ENCODE data around the gene CD274.
A peak's percentile ranks its signal among the peaks of the same experiment; 100 is the strongest.
"Not testable (repeated sequence)": the region's sequence is repeated elsewhere in the genome, so short reads cannot be mapped to it uniquely, and the experiment has no call there.

The CD274 gene

GRCh38 chr9:5441043-5441442 is 9.3 kb upstream of the CD274 start:
- no peaks in the 10 kb centered on the region for H3K79me1 ChIP-seq (ENCODE audit: low read length)
- H3K23ac ChIP-seq (ENCODE audit: low read length) = no peak overlapping the region
- no peak overlapping the region for H2BK120ac ChIP-seq (ENCODE audit: low read depth, low read length)
- H3K4me3 ChIP-seq (ENCODE audit: low read length) = no peak overlapping the region
- H3K79me2 ChIP-seq (ENCODE audit: control insufficient read depth, insufficient read depth, low read length) = no peaks in the 10 kb centered on the region
- WGBS (ENCODE audit: extremely low coverage, insufficient coverage, low lambda C conversion rate) = no CpG with 5 or more reads among the region's 2 CpGs
- no peak overlapping the region for H3K18ac ChIP-seq (ENCODE audit: low read length)
- peaks cover 5% of the 10 kb centered on the region for H3K4me1 ChIP-seq (ENCODE audit: control insufficient read depth, low read depth, low read length)
- no peak overlapping the region for H3K9ac ChIP-seq (ENCODE audit: low read length)
- H3K36me3 ChIP-seq (ENCODE audit: control insufficient read depth, insufficient read depth, low read length) = no peaks in the 10 kb centered on the region
- no peaks in the 10 kb centered on the region for H3K27me3 ChIP-seq (ENCODE audit: insufficient read depth, low read length, poor library complexity)
- no peak overlapping the region for H3K56ac ChIP-seq (ENCODE audit: low read length)
- H3K4me2 ChIP-seq (ENCODE audit: low read length) = no peak overlapping the region
- no peak overlapping the region for H2BK15ac ChIP-seq (replicated peaks; ENCODE audit: low read depth)
- no peak overlapping the region for H3K27ac ChIP-seq (ENCODE audit: low read depth, low read length)
- H2AK5ac ChIP-seq (ENCODE audit: low read length) = no peak overlapping the region
- H2BK5ac ChIP-seq (ENCODE audit: low read length) = no peak overlapping the region
- H4K5ac ChIP-seq (ENCODE audit: low read length) = no peak overlapping the region
- H4K8ac ChIP-seq (ENCODE audit: low read depth, low read length) = no peak overlapping the region
- H3K4ac ChIP-seq (ENCODE audit: low read depth, low read length) = no peak overlapping the region
- peak; percentile 52 for DNase-seq

- Histone ChIP-seq H2BK15ac (replicated peaks; ENCODE audit: low read depth) (no peak overlapping the region), H3K23ac (ENCODE audit: low read length) (no peak overlapping the region), H3K36me3 (ENCODE audit: control insufficient read depth, insufficient read depth, low read length) (no peaks in the 10 kb centered on the region), H3K4me2 (ENCODE audit: low read length) (no peak overlapping the region), H4K5ac (ENCODE audit: low read length) (no peak overlapping the region), H2BK5ac (ENCODE audit: low read length) (no peak overlapping the region), H3K4ac (ENCODE audit: low read depth, low read length) (no peak overlapping the region), H3K79me2 (ENCODE audit: control insufficient read depth, insufficient read depth, low read length) (no peaks in the 10 kb centered on the region), H3K79me1 (ENCODE audit: low read length) (no peaks in the 10 kb centered on the region), H2BK120ac (ENCODE audit: low read depth, low read length) (no peak overlapping the region), H3K4me1 (ENCODE audit: control insufficient read depth, low read depth, low read length) (peaks cover 3% of the 10 kb centered on the region), H3K56ac (ENCODE audit: low read length) (no peak overlapping the region), H3K27me3 (ENCODE audit: insufficient read depth, low read length, poor library complexity) (no peaks in the 10 kb centered on the region), H3K18ac (ENCODE audit: low read length) (no peak overlapping the region), H4K8ac (ENCODE audit: low read depth, low read length) (no peak overlapping the region), H3K9ac (ENCODE audit: low read length) (no peak overlapping the region), H2AK5ac (ENCODE audit: low read length) (no peak overlapping the region), H3K27ac (ENCODE audit: low read depth, low read length) (no peak overlapping the region), H3K4me3 (ENCODE audit: low read length) (no peak overlapping the region)
- DNase-seq = peak; percentile 73
- WGBS (ENCODE audit: extremely low coverage, insufficient coverage, low lambda C conversion rate) = no CpG with 5 or more reads among the region's 2 CpGs
Measured at GRCh38 chr9:5442400-5443011, 7.8 kb upstream of the CD274 start.

GRCh38 chr9:5443850-5444249 is 6.5 kb upstream of the CD274 start:
- no peak overlapping the region for H3K9ac ChIP-seq (ENCODE audit: low read length)
- no CpG with 5 or more reads among the region's 2 CpGs for WGBS (ENCODE audit: extremely low coverage, insufficient coverage, low lambda C conversion rate)
- no peak overlapping the region for H3K27ac ChIP-seq (ENCODE audit: low read depth, low read length)
- no peak overlapping the region for H2BK15ac ChIP-seq (replicated peaks; ENCODE audit: low read depth)
- H3K79me1 ChIP-seq (ENCODE audit: low read length) = no peaks in the 10 kb centered on the region
- no peak overlapping the region for H2BK5ac ChIP-seq (ENCODE audit: low read length)
- H2AK5ac ChIP-seq (ENCODE audit: low read length) = no peak overlapping the region
- no peaks in the 10 kb centered on the region for H3K36me3 ChIP-seq (ENCODE audit: control insufficient read depth, insufficient read depth, low read length)
- no peak overlapping the region for H3K18ac ChIP-seq (ENCODE audit: low read length)
- no peak overlapping the region for H4K5ac ChIP-seq (ENCODE audit: low read length)
- no peak overlapping the region for H2BK120ac ChIP-seq (ENCODE audit: low read depth, low read length)
- H3K56ac ChIP-seq (ENCODE audit: low read length) = no peak overlapping the region
- H3K23ac ChIP-seq (ENCODE audit: low read length) = no peak overlapping the region
- H3K4me3 ChIP-seq (ENCODE audit: low read length) = no peak overlapping the region
- H3K4ac ChIP-seq (ENCODE audit: low read depth, low read length) = no peak overlapping the region
- no peak for DNase-seq
- no peaks in the 10 kb centered on the region for H3K27me3 ChIP-seq (ENCODE audit: insufficient read depth, low read length, poor library complexity)
- no peaks in the 10 kb centered on the region for H3K79me2 ChIP-seq (ENCODE audit: control insufficient read depth, insufficient read depth, low read length)
- H3K4me1 ChIP-seq (ENCODE audit: control insufficient read depth, low read depth, low read length) = no peaks in the 10 kb centered on the region
- no peak overlapping the region for H4K8ac ChIP-seq (ENCODE audit: low read depth, low read length)
- no peak overlapping the region for H3K4me2 ChIP-seq (ENCODE audit: low read length)

- H3K4me2 ChIP-seq (ENCODE audit: low read length); H3K23ac ChIP-seq (ENCODE audit: low read length); H3K4me1 ChIP-seq (ENCODE audit: control insufficient read depth, low read depth, low read length); H4K5ac ChIP-seq (ENCODE audit: low read length); DNase-seq; H3K27ac ChIP-seq (ENCODE audit: low read depth, low read length); H3K79me1 ChIP-seq (ENCODE audit: low read length); H3K79me2 ChIP-seq (ENCODE audit: control insufficient read depth, insufficient read depth, low read length); H2BK5ac ChIP-seq (ENCODE audit: low read length); H3K27me3 ChIP-seq (ENCODE audit: insufficient read depth, low read length, poor library complexity); H2BK120ac ChIP-seq (ENCODE audit: low read depth, low read length); H3K4me3 ChIP-seq (ENCODE audit: low read length); H3K56ac ChIP-seq (ENCODE audit: low read length); H3K36me3 ChIP-seq (ENCODE audit: control insufficient read depth, insufficient read depth, low read length); H4K8ac ChIP-seq (ENCODE audit: low read depth, low read length); H2AK5ac ChIP-seq (ENCODE audit: low read length); H3K4ac ChIP-seq (ENCODE audit: low read depth, low read length); H2BK15ac ChIP-seq (replicated peaks; ENCODE audit: low read depth); H3K18ac ChIP-seq (ENCODE audit: low read length); H3K9ac ChIP-seq (ENCODE audit: low read length): not testable (repeated sequence)
- no CpG with 5 or more reads among the region's 4 CpGs for WGBS (ENCODE audit: extremely low coverage, insufficient coverage, low lambda C conversion rate)
Measured at GRCh38 chr9:5445096-5445495, 5.2 kb upstream of the CD274 start.

GRCh38 chr9:5445886-5446285 is 4.5 kb upstream of the CD274 start:
- H3K79me2 ChIP-seq (ENCODE audit: control insufficient read depth, insufficient read depth, low read length) = no peaks in the 10 kb centered on the region
- no peak overlapping the region for H2BK5ac ChIP-seq (ENCODE audit: low read length)
- H3K27me3 ChIP-seq (ENCODE audit: insufficient read depth, low read length, poor library complexity) = no peaks in the 10 kb centered on the region
- no peak for DNase-seq
- H2BK120ac ChIP-seq (ENCODE audit: low read depth, low read length) = no peak overlapping the region
- H3K9ac ChIP-seq (ENCODE audit: low read length) = no peak overlapping the region
- H3K23ac ChIP-seq (ENCODE audit: low read length) = no peak overlapping the region
- no peak overlapping the region for H3K4ac ChIP-seq (ENCODE audit: low read depth, low read length)
- H3K79me1 ChIP-seq (ENCODE audit: low read length) = no peaks in the 10 kb centered on the region
- H4K8ac ChIP-seq (ENCODE audit: low read depth, low read length) = no peak overlapping the region
- no peak overlapping the region for H2BK15ac ChIP-seq (replicated peaks; ENCODE audit: low read depth)
- no peak overlapping the region for H3K27ac ChIP-seq (ENCODE audit: low read depth, low read length)
- H3K36me3 ChIP-seq (ENCODE audit: control insufficient read depth, insufficient read depth, low read length) = no peaks in the 10 kb centered on the region
- no peak overlapping the region for H2AK5ac ChIP-seq (ENCODE audit: low read length)
- no peak overlapping the region for H3K18ac ChIP-seq (ENCODE audit: low read length)
- H3K4me2 ChIP-seq (ENCODE audit: low read length) = no peak overlapping the region
- no peak overlapping the region for H3K56ac ChIP-seq (ENCODE audit: low read length)
- no peaks in the 10 kb centered on the region for H3K4me1 ChIP-seq (ENCODE audit: control insufficient read depth, low read depth, low read length)
- no peak overlapping the region for H4K5ac ChIP-seq (ENCODE audit: low read length)
- H3K4me3 ChIP-seq (ENCODE audit: low read length) = no peak overlapping the region

- no peaks in the 10 kb centered on the region for H3K27me3 ChIP-seq (ENCODE audit: insufficient read depth, low read length, poor library complexity)
- H3K56ac ChIP-seq (ENCODE audit: low read length) = no peak overlapping the region
- no peak overlapping the region for H2AK5ac ChIP-seq (ENCODE audit: low read length)
- no peak for DNase-seq
- H3K4me1 ChIP-seq (ENCODE audit: control insufficient read depth, low read depth, low read length) = no peaks in the 10 kb centered on the region
- H3K4me2 ChIP-seq (ENCODE audit: low read length) = no peak overlapping the region
- no peaks in the 10 kb centered on the region for H3K79me2 ChIP-seq (ENCODE audit: control insufficient read depth, insufficient read depth, low read length)
- H3K4me3 ChIP-seq (ENCODE audit: low read length) = no peak overlapping the region
- H3K36me3 ChIP-seq (ENCODE audit: control insufficient read depth, insufficient read depth, low read length) = no peaks in the 10 kb centered on the region
- no peak overlapping the region for H3K23ac ChIP-seq (ENCODE audit: low read length)
- no peak overlapping the region for H3K4ac ChIP-seq (ENCODE audit: low read depth, low read length)
- no peak overlapping the region for H3K18ac ChIP-seq (ENCODE audit: low read length)
- no peak overlapping the region for H4K8ac ChIP-seq (ENCODE audit: low read depth, low read length)
- no peak overlapping the region for H2BK15ac ChIP-seq (replicated peaks; ENCODE audit: low read depth)
- WGBS (ENCODE audit: extremely low coverage, insufficient coverage, low lambda C conversion rate) = no CpG with 5 or more reads among the region's 3 CpGs
- no peak overlapping the region for H3K27ac ChIP-seq (ENCODE audit: low read depth, low read length)
- H3K79me1 ChIP-seq (ENCODE audit: low read length) = no peaks in the 10 kb centered on the region
- H2BK120ac ChIP-seq (ENCODE audit: low read depth, low read length) = no peak overlapping the region
- H2BK5ac ChIP-seq (ENCODE audit: low read length) = no peak overlapping the region
- no peak overlapping the region for H4K5ac ChIP-seq (ENCODE audit: low read length)
- no peak overlapping the region for H3K9ac ChIP-seq (ENCODE audit: low read length)
Measured at GRCh38 chr9:5446451-5447236, 3.7 kb upstream of the CD274 start.

All from mesendoderm (in vitro differentiated cells).